ENCODE measurements around the gene NUP210. TPM values are rescaled to one million over a fixed set of nuclear protein-coding genes. Genes with fewer than 3 reads are reported as not detected.
"Not testable (repeated sequence)": the region's sequence is repeated elsewhere in the genome, so short reads cannot be mapped to it uniquely, and the experiment has no call there.

NUP210 gene
- total and polyA plus RNA-seq, 4 donors, result 9.9 to 38.6 (median 22.9) TPM

DNA sequence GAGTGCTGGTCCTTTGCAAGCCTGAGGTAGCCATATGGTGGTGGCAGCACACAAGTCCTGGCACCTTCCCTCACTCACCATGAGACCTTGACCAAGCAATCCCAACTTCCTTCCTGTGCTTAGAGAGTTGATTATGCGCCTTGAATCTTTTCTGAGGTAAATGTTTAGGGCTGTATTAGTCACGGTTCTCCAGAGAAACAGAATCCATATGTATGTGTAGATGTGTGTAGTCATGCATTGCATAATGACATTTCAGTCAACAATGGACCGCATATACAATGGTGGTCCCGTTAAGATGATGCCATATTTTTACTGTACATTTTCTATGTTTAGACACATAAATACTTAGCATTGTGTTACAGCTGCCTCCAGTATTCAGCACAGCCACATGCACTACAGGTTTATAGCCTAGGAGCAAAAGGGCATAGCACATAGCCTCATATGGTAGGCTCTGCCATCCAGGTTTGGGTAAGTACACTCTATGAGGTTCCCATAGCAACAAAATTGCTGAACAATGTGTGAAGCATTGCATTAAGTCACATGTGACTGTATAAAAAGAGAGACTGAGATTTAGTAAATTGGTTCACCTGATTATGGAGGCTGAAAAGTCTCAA, 20.2 kb upstream of the NUP210 start:
- no peak overlapping the region for H3K4me3 ChIP-seq (ENCODE audit: low read depth in 1 of 3, low read length in 3 of 3)
- H3K9me3 ChIP-seq (ENCODE audit: control insufficient read depth in 4 of 4, low read length in 3 of 4), result no peaks in the 10 kb centered on the region
- no peak overlapping the region for H3K9ac ChIP-seq (ENCODE audit: low read depth in 1 of 2, low read length in 2 of 2)
- H3K36me3 ChIP-seq (ENCODE audit: control insufficient read depth in 4 of 4, insufficient read depth in 3 of 4, low read depth in 1 of 4, low read length in 3 of 4), result no peaks in the 10 kb centered on the region
- DNase-seq (ENCODE audit: low spot score), result no peak
- H3K4me1 ChIP-seq (ENCODE audit: control insufficient read depth in 4 of 4, insufficient read depth in 4 of 4, low read length in 3 of 4), result no peaks in the 10 kb centered on the region
- no peaks in the 10 kb centered on the region for H3K27me3 ChIP-seq (ENCODE audit: control insufficient read depth in 4 of 4, insufficient read depth in 4 of 4, low read length in 3 of 4)
- H3K27ac ChIP-seq (ENCODE audit: low read depth in 1 of 2, low read length in 2 of 2), result no peak overlapping the region
- TF ChIP-seq HNF4G (IDR thresholded peaks at IDR 0.05), result no peak
- TF ChIP-seq NR2F2 (IDR thresholded peaks at IDR 0.05), result no peak
- TF ChIP-seq FOXA1 (IDR thresholded peaks at IDR 0.05), result no peak
- no peak for TF ChIP-seq TAF1 (conservative IDR thresholded peaks at IDR 0.05)
- no peak for TF ChIP-seq RXRA (IDR thresholded peaks at IDR 0.05)
- no peak for TF ChIP-seq JUND (IDR thresholded peaks at IDR 0.05)
- TF ChIP-seq SP1 (IDR thresholded peaks at IDR 0.05), result no peak
- 82% methylated on average over 4 of the region's 4 CpGs for WGBS

GRCh38 chr3:13436213-13436612, 16.1 kb upstream of the NUP210 start:
- not testable (repeated sequence) for DNase-seq (ENCODE audit: low spot score); H3K27me3 ChIP-seq (ENCODE audit: control insufficient read depth in 4 of 4, insufficient read depth in 4 of 4, low read length in 3 of 4); H3K27ac ChIP-seq (ENCODE audit: low read depth in 1 of 2, low read length in 2 of 2); H3K4me3 ChIP-seq (ENCODE audit: low read depth in 1 of 3, low read length in 3 of 3); H3K9me3 ChIP-seq (ENCODE audit: control insufficient read depth in 4 of 4, low read length in 3 of 4); H3K4me1 ChIP-seq (ENCODE audit: control insufficient read depth in 4 of 4, insufficient read depth in 4 of 4, low read length in 3 of 4); H3K36me3 ChIP-seq (ENCODE audit: control insufficient read depth in 4 of 4, insufficient read depth in 3 of 4, low read depth in 1 of 4, low read length in 3 of 4); H3K9ac ChIP-seq (ENCODE audit: low read depth in 1 of 2, low read length in 2 of 2)
- 92% methylated on average over 4 of the region's 4 CpGs for WGBS

DNA sequence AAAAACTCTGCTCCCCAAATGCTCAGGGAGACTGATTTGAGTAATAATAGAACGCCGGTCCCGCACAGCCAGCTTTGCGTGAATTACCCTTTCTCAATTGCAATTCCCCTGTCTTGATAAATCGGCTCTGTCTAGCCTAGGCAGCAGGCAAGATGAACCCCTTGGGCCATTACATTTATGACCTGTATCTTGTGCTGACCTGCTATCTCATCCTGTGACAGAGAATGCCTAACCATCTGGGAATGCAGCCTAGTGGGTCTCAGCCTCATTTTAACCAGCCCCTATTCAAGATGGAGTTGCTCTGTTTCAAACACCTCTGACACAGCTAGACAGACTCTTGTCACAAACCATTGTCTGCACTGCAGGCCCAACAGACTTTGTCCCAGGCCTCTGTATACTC, 13.8 kb upstream of the NUP210 start:
- H3K27ac ChIP-seq (ENCODE audit: low read depth in 1 of 2, low read length in 2 of 2), result no peak overlapping the region
- H3K36me3 ChIP-seq (ENCODE audit: control insufficient read depth in 4 of 4, insufficient read depth in 3 of 4, low read depth in 1 of 4, low read length in 3 of 4), result no peaks in the 10 kb centered on the region
- WGBS, result 93% methylated on average over 5 of the region's 5 CpGs
- no peak for DNase-seq (ENCODE audit: low spot score)
- H3K9me3 ChIP-seq (ENCODE audit: control insufficient read depth in 4 of 4, low read length in 3 of 4), result no peaks in the 10 kb centered on the region
- H3K27me3 ChIP-seq (ENCODE audit: control insufficient read depth in 4 of 4, insufficient read depth in 4 of 4, low read length in 3 of 4), result no peaks in the 10 kb centered on the region
- no peak overlapping the region for H3K9ac ChIP-seq (ENCODE audit: low read depth in 1 of 2, low read length in 2 of 2)
- H3K4me3 ChIP-seq (ENCODE audit: low read depth in 1 of 3, low read length in 3 of 3), result no peak overlapping the region
- TF ChIP-seq CTCF (IDR thresholded peaks at IDR 0.05; ENCODE audit: low read depth, low read length, missing input control) (no peak), RAD21 (IDR thresholded peaks at IDR 0.05) (no peak), FOXA2 (IDR thresholded peaks at IDR 0.05) (no peak), TAF1 (conservative IDR thresholded peaks at IDR 0.05) (no peak), MAX (IDR thresholded peaks at IDR 0.05) (no peak), ATF3 (IDR thresholded peaks at IDR 0.05) (no peak), FOXA1 (IDR thresholded peaks at IDR 0.05) (no peak), RXRA (IDR thresholded peaks at IDR 0.05) (no peak), SP1 (IDR thresholded peaks at IDR 0.05) (no peak), JUND (IDR thresholded peaks at IDR 0.05) (no peak), HNF4A (conservative IDR thresholded peaks at IDR 0.05) (no peak), EGR1 (IDR thresholded peaks at IDR 0.05; ENCODE audit: low read depth in 2 of 2) (no peak), GABPA (IDR thresholded peaks at IDR 0.05 in 1 of 2, conservative IDR thresholded peaks at IDR 0.05 in 1 of 2) (no peak)
- TF ChIP-seq, protein P1, sequence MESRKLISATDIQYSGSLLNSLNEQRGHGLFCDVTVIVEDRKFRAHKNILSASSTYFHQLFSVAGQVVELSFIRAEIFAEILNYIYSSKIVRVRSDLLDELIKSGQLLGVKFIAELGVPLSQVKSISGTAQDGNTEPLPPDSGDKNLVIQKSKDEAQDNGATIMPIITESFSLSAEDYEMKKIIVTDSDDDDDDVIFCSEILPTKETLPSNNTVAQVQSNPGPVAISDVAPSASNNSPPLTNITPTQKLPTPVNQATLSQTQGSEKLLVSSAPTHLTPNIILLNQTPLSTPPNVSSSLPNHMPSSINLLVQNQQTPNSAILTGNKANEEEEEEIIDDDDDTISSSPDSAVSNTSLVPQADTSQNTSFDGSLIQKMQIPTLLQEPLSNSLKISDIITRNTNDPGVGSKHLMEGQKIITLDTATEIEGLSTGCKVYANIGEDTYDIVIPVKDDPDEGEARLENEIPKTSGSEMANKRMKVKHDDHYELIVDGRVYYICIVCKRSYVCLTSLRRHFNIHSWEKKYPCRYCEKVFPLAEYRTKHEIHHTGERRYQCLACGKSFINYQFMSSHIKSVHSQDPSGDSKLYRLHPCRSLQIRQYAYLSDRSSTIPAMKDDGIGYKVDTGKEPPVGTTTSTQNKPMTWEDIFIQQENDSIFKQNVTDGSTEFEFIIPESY (IDR thresholded peaks at IDR 0.05), result no peak
- TF ChIP-seq, protein P2, sequence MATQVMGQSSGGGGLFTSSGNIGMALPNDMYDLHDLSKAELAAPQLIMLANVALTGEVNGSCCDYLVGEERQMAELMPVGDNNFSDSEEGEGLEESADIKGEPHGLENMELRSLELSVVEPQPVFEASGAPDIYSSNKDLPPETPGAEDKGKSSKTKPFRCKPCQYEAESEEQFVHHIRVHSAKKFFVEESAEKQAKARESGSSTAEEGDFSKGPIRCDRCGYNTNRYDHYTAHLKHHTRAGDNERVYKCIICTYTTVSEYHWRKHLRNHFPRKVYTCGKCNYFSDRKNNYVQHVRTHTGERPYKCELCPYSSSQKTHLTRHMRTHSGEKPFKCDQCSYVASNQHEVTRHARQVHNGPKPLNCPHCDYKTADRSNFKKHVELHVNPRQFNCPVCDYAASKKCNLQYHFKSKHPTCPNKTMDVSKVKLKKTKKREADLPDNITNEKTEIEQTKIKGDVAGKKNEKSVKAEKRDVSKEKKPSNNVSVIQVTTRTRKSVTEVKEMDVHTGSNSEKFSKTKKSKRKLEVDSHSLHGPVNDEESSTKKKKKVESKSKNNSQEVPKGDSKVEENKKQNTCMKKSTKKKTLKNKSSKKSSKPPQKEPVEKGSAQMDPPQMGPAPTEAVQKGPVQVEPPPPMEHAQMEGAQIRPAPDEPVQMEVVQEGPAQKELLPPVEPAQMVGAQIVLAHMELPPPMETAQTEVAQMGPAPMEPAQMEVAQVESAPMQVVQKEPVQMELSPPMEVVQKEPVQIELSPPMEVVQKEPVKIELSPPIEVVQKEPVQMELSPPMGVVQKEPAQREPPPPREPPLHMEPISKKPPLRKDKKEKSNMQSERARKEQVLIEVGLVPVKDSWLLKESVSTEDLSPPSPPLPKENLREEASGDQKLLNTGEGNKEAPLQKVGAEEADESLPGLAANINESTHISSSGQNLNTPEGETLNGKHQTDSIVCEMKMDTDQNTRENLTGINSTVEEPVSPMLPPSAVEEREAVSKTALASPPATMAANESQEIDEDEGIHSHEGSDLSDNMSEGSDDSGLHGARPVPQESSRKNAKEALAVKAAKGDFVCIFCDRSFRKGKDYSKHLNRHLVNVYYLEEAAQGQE (IDR thresholded peaks at IDR 0.05), result no peak
- peaks cover 0 to 4% (median 2%) of the 10 kb centered on the region in 4 donors for H3K4me1 ChIP-seq (ENCODE audit: control insufficient read depth in 4 of 4, insufficient read depth in 4 of 4, low read length in 3 of 4)

All from liver (tissue), 9 donors.